Esophagus muscularis mucosa (tissue), 4 donors: ENCODE results near the gene UST. TPM values are rescaled to one million over a fixed set of nuclear protein-coding genes. Genes with fewer than 3 reads are reported as not detected.

Source experiments
- DNase-seq: peaks from one replicate; pipeline ENCODE4 v3.0.0-alpha.2; 2017; ENCODE audit errors: extremely low spot score
- H3K27ac ChIP-seq, 4 donors: fragments of 200-600 bp; sonication (generic); replicated peaks in 1 of 4; 1 replicate in 3 of 4; 2 replicates in 1 of 4; pipeline ENCODE4 v1.5.1; 2016 to 2019; ENCODE audit warnings: mild to moderate bottlenecking in 1 of 4
- H3K27me3 ChIP-seq, 4 donors: fragments of 200-600 bp; sonication (generic); one replicate each; pipeline versions ENCODE4 v1.5.1 to v1.6.0; 2016 to 2019
- H3K36me3 ChIP-seq, 4 donors: fragments of 200-600 bp; sonication (generic); one replicate each; pipeline ENCODE4 v1.5.1; 2016 to 2019
- H3K4me1 ChIP-seq, 4 donors: fragments of 200-600 bp; sonication (generic); one replicate each; pipeline ENCODE4 v1.5.1; 2016 to 2019
- H3K4me3 ChIP-seq, 4 donors: fragments of 200-600 bp; sonication (generic); 1 replicate in 2 of 4; 2 replicates in 2 of 4; pipeline ENCODE4 v1.5.1; 2016 to 2019; ENCODE audit warnings: mild to moderate bottlenecking in 4 of 4, moderate library complexity in 1 of 4
- H3K9me3 ChIP-seq, 4 donors: fragments of 200-600 bp; sonication (generic); 1 replicate in 3 of 4; 2 replicates in 1 of 4; pipeline ENCODE4 v1.5.1; 2016 to 2019
- EP300 ChIP-seq: sonication (generic); formaldehyde crosslinking; IDR thresholded peaks from one replicate; pipeline ENCODE4 v1.6.1; 2017; ENCODE audit warnings: antibody characterized with exemption
- POLR2A ChIP-seq: fragments of 450-650 bp; IDR thresholded peaks from one replicate; pipeline ENCODE4 v1.6.1; 2017; ENCODE audit warnings: antibody characterized with exemption, moderate library complexity, mild to moderate bottlenecking, low read depth
- POLR2AphosphoS5 ChIP-seq, 2 donors: sonication (generic); formaldehyde crosslinking; IDR thresholded peaks; one replicate each; pipeline ENCODE4 v1.6.1; 2017; ENCODE audit warnings: antibody characterized with exemption in 2 of 2
- WGBS: methylation state at CpG from one replicate; pipeline ENCODE4 v1.1.5; 2018; 5-methylcytosine and 5-hydroxymethylcytosine counted together
- intact Hi-C: fragments of 100-400 bp; cut with DNase I; formaldehyde crosslinking; loops from one replicate; pipeline ENCODE4 v1.15.1; 2023
- total RNA-seq, 4 donors: library from RNA; depleted of rRNA; stranded (reverse); fragments of >200 nt; gene quantifications; one replicate each; pipeline versions ENCODE4 v1.1.0 to v1.2.1, GENCODE V29; 2016
- TF ChIP-seq, protein P1 (sequence below), 3 experiments: fragments of 200-600 bp in 2 of 3; fragments of 450-650 bp in 1 of 3; sonication (generic) in 2 of 3; IDR thresholded peaks; one replicate each; pipeline ENCODE4 v1.5.1; 2017 to 2019; ENCODE audit warnings: antibody characterized with exemption in 3 of 3, mild to moderate bottlenecking in 2 of 3, moderate library complexity in 1 of 3

Gene UST
- total RNA-seq, 4 donors from 2014 or later, result 29.1 to 46.3 (median 32.4) TPM

DNA sequence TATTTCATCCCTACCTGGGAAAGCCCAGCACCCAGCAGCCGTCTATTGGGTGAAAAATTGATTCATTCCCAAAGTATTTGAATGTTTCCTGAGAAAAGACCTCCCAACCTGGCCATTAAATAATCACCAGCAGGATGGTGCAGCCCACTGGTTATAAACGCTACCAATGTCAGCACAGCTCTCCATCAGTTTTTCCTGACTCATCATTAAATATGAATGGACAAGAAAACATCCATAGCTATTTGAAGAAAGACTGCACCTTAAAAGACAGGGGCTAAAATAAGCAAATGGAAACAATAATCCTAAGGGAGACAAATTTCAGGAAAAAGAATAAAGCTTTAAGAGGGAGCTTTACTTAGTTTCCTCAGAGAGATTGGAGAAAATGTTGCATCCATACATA, 261.9 kb downstream of the UST start:
- Histone ChIP-seq H3K36me3 (peaks cover 0 to 11% (median 3%) of the 10 kb centered on the region in 4 donors), H3K27ac (no peak overlapping the region), H3K27me3 (no peaks in the 10 kb centered on the region), H3K9me3 (no peaks in the 10 kb centered on the region), H3K4me1 (no peaks in the 10 kb centered on the region), H3K4me3 (no peak overlapping the region)
- intact Hi-C loops, result no loop called here
- TF ChIP-seq EP300, result no peak
- TF ChIP-seq, protein P1, sequence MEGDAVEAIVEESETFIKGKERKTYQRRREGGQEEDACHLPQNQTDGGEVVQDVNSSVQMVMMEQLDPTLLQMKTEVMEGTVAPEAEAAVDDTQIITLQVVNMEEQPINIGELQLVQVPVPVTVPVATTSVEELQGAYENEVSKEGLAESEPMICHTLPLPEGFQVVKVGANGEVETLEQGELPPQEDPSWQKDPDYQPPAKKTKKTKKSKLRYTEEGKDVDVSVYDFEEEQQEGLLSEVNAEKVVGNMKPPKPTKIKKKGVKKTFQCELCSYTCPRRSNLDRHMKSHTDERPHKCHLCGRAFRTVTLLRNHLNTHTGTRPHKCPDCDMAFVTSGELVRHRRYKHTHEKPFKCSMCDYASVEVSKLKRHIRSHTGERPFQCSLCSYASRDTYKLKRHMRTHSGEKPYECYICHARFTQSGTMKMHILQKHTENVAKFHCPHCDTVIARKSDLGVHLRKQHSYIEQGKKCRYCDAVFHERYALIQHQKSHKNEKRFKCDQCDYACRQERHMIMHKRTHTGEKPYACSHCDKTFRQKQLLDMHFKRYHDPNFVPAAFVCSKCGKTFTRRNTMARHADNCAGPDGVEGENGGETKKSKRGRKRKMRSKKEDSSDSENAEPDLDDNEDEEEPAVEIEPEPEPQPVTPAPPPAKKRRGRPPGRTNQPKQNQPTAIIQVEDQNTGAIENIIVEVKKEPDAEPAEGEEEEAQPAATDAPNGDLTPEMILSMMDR (IDR thresholded peaks at IDR 0.05), result no peak
- TF ChIP-seq POLR2A, result no peak
- no peak for TF ChIP-seq POLR2AphosphoS5 (IDR thresholded peaks at IDR 0.05)
- no peak for DNase-seq
- WGBS, result 94% methylated on average over 2 of the region's 2 CpGs

DNA sequence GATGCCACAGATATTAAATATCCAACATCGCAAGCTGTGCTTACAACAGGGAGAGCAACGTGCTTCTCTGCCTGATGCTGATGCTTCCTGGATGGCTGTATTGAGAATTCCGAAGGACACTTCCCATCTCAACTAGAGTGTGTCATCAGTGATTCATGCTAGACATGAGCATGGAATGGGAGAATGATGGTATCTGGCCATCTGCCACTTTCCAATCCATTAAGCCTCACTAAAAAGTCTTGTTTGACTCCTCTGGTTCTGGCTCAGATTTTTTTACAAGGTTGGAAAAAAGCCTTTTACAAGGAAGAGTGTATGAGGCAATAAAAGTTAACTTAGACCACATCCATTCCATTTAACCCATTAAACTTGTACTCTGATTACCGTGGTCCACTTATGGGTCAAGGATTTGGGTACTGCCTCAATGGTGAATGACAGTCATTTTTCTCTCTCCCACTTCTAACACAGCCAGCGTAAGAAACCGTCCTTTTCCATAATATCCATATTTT, 265.3 kb downstream of the UST start:
- intact Hi-C loops, result no loop called here
- 75% methylated on average over 6 of the region's 6 CpGs for WGBS
- no peak for DNase-seq
- no peak for TF ChIP-seq EP300
- peak in 1 of 2 donors; percentile 31 for TF ChIP-seq POLR2AphosphoS5 (IDR thresholded peaks at IDR 0.05)
- no peaks in the 10 kb centered on the region for H3K27me3 ChIP-seq
- no peak overlapping the region for H3K4me3 ChIP-seq
- H3K4me1 ChIP-seq, result peaks cover 0 to 13% (median 5%) of the 10 kb centered on the region in 4 donors
- no peaks in the 10 kb centered on the region for H3K36me3 ChIP-seq
- H3K9me3 ChIP-seq, result no peaks in the 10 kb centered on the region
- H3K27ac ChIP-seq, result no peak overlapping the region

DNA sequence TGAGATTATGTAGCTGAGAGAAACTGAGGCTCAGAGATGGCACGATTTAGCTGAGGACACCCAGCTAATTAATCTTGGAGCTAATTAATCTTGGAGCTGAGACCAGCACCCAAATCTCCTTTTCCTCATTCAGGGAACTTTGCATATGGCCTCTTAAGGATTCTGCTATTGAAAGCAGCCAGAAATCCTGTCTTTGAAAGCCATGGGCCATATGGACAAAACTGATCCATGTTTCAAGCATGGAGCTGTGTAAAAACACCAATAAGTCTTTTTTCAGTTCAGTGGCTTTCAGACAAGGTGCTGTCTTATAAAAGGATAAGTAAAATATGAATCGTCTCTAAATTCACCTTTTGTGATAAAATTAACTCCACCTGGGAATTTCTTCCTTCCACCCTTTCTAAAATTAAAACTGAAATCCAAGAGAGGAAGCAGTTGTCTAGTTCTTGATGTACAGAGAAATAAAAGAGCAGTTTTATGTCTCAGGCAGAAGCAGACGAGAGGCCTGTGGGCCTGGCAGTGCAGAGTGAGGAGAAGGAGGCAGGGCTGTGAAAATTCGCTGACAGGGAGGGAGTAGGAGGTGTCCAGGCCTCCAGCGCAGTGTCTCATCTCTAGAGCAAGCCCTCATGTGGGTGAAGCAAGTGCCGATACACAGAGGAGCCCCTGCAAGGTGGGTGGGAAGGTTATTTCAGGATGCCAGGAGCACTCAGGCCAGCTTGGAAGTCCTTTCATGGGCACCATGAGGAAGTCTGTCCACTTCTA, 266.9 kb downstream of the UST start:
- WGBS, result 64% methylated on average over 6 of the region's 6 CpGs
- no peaks in the 10 kb centered on the region for H3K9me3 ChIP-seq
- no peaks in the 10 kb centered on the region for H3K36me3 ChIP-seq
- H3K4me1 ChIP-seq, result peaks cover 0 to 13% (median 5%) of the 10 kb centered on the region in 4 donors
- no peak for TF ChIP-seq EP300
- no peak for TF ChIP-seq POLR2AphosphoS5 (IDR thresholded peaks at IDR 0.05)
- no peak for TF ChIP-seq POLR2A
- TF ChIP-seq, protein P1 (IDR thresholded peaks at IDR 0.05), result no peak
- intact Hi-C loops, result no loop called here
- H3K4me3 ChIP-seq, result no peak overlapping the region
- DNase-seq, result no peak
- no peak overlapping the region for H3K27ac ChIP-seq
- H3K27me3 ChIP-seq, result no peaks in the 10 kb centered on the region

DNA sequence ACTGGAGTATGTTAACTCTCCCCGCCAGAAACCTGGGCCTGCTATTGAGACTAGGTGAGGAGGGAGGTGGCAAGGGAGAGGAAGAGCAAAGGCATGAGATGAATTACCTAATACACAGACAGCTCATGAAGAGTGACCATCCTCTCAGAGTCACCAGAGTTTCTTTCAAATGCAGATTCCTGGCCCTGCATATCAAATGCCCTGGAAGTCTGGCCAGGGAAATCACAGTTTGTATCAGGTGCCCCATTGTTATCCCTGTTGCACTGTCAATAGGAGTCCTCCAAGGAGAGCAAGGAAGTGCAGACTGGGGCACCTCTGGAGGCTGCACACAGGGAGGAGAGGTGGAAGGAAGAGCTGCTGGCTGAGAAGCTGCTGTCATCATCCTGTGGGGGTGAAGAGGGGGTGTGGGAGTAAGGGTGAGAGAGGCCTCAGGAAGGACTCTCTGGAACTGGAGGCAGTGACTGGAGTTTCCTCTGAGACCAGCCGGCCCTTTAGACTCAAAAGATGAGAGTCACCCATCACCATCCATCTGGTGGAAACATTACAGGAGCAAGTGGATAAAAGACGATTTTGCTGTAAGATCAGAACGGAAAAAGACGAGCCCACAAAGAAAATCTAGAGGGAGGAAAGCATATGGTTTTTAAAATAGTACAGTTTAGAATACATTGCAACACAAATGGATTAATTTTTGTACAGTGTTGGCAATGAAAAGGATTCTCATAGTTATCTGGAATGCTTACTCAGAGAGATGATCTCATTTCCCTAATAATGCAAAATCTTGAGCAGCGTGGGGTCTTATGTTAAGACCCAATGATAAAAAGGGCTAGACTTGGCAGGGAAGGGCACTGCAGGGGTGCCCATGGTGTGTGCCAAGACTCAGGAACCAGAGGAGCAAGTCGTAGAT, 268.1 kb downstream of the UST start:
- no peaks in the 10 kb centered on the region for H3K9me3 ChIP-seq
- intact Hi-C loops, result no loop called here
- WGBS, result 58% methylated on average over 7 of the region's 7 CpGs
- peaks cover 0 to 13% (median 5%) of the 10 kb centered on the region in 4 donors for H3K4me1 ChIP-seq
- DNase-seq, result no peak
- no peak overlapping the region for H3K27ac ChIP-seq
- H3K36me3 ChIP-seq, result peaks cover 0 to 9% (median 3%) of the 10 kb centered on the region in 4 donors
- TF ChIP-seq POLR2A (no peak), EP300 (no peak), POLR2AphosphoS5 (IDR thresholded peaks at IDR 0.05) (no peak)
- TF ChIP-seq, protein P1 (IDR thresholded peaks at IDR 0.05), result no peak
- no peak overlapping the region for H3K4me3 ChIP-seq
- H3K27me3 ChIP-seq, result no peaks in the 10 kb centered on the region
